SJSA1 (cell line): ENCODE measurements around the gene ADGB. TPM values are rescaled to one million over a fixed set of nuclear protein-coding genes. Genes with fewer than 3 reads are reported as not detected.
"Not testable (repeated sequence)": the region's sequence is repeated elsewhere in the genome, so short reads cannot be mapped to it uniquely, and the experiment has no call there.

Experiments
- DNase-seq, 2 experiments: peaks; one replicate each; pipeline ENCODE4 v3.0.0-alpha.2; 2015 to 2020; ENCODE audit warnings: low spot score in 2 of 2, low read depth in 1 of 2
- H3K27ac ChIP-seq: fragments of 250-450 bp; sonication (Bioruptor Pico); 2 replicates; pipeline ENCODE4 v1.5.1; 2020; ENCODE audit warnings: mild to moderate bottlenecking, moderate library complexity
- H3K27me3 ChIP-seq: fragments of 250-450 bp; sonication (Bioruptor Pico); replicated peaks from 2 replicates; pipeline ENCODE4 v1.5.1; 2020; ENCODE audit warnings: mild to moderate bottlenecking, moderate library complexity
- H3K36me3 ChIP-seq: fragments of 250-450 bp; sonication (Bioruptor Pico); 2 replicates; pipeline ENCODE4 v1.5.1; 2020; ENCODE audit warnings: mild to moderate bottlenecking
- H3K4me1 ChIP-seq: fragments of 250-450 bp; sonication (Bioruptor Pico); replicated peaks from 2 replicates; pipeline ENCODE4 v1.6.1; 2021; ENCODE audit warnings: mild to moderate bottlenecking
- H3K4me3 ChIP-seq: fragments of 250-450 bp; sonication (Bioruptor Pico); 2 replicates; pipeline ENCODE4 v1.5.1; 2020; ENCODE audit warnings: mild to moderate bottlenecking
- H3K9me3 ChIP-seq: fragments of 250-450 bp; sonication (Bioruptor Pico); replicated peaks from 2 replicates; pipeline ENCODE4 v1.5.1; 2020; ENCODE audit warnings: mild to moderate bottlenecking
- total RNA-seq: library from RNA; depleted of rRNA; stranded (reverse); fragments of >200 nt; shearing (Covaris generic); gene quantifications from 2 replicates; pipeline ENCODE4 v1.2.3, GENCODE V29; 2014

Gene ADGB
- total RNA-seq, 1 experiment from 2014 or later = not detected

DNA sequence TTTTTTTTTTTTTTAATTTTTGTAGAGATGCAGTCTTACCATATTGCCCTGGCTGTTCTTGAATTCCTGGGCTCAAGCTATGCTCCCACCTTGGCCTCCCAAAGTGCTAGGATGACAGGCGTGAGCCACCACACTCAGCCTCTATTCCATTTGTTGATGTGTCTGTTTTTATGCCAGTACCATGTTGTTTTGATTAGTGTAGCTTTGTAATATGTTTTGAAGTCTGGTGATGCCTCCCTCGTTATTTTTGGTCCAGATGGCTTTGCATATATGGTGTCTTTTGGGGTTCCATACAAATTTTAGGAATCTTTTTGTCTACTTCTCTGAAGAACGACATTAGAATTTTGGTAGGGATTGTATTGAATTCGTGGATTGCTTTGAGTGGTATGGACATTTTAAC lies 193.2 kb downstream of the ADGB start:
- H3K27me3 ChIP-seq = no peaks in the 10 kb centered on the region; the same call in 1 of the 2 replicates
- H3K4me1 ChIP-seq = no peaks in the 10 kb centered on the region
- no peak overlapping the region for H3K4me3 ChIP-seq
- no peaks in the 10 kb centered on the region for H3K36me3 ChIP-seq
- H3K9me3 ChIP-seq = no peaks in the 10 kb centered on the region
- no peak overlapping the region for H3K27ac ChIP-seq
- no peak for DNase-seq

- not testable (repeated sequence) for DNase-seq, H3K9me3 ChIP-seq, H3K27ac ChIP-seq, H3K27me3 ChIP-seq, H3K4me1 ChIP-seq, H3K36me3 ChIP-seq, H3K4me3 ChIP-seq
Measured at GRCh38 chr6:146793218-146793617, 194.4 kb downstream of the ADGB start.

GRCh38 chr6:146795479-146796133 lies 196.8 kb downstream of the ADGB start:
- Histone ChIP-seq H3K4me3 (no peak overlapping the region), H3K27me3 (no peaks in the 10 kb centered on the region)

DNA sequence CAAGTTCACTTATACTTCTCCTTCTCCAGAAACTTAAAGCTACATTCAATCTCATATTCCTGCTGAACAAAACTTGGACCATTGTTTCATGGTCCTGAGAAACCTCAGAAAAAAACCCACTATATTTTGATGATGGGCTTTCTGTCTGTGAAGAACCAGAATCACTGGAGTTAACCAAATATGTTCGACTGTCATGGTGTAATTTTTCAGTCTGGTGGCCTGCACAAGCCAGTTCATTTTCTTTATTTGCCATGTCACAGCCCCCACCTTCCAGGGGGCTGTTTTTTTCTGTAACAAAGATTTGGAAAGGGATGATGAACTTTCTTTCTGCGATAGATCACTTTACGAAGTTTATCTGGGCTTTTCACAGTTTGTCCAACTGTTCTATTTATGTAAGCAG lies 204.4 kb downstream of the ADGB start:
- not testable (repeated sequence) for H3K4me3 ChIP-seq, H3K36me3 ChIP-seq, DNase-seq, H3K9me3 ChIP-seq, H3K4me1 ChIP-seq, H3K27ac ChIP-seq, H3K27me3 ChIP-seq

More at GRCh38 chr6:146795479-146796133, 196.8 kb downstream of the ADGB start:
- H3K27ac ChIP-seq = no peak overlapping the region
- DNase-seq = no peak
- no peaks in the 10 kb centered on the region for H3K9me3 ChIP-seq
- no peaks in the 10 kb centered on the region for H3K4me1 ChIP-seq
- H3K36me3 ChIP-seq = no peaks in the 10 kb centered on the region

- Histone ChIP-seq H3K27ac (no peak overlapping the region), H3K9me3 (no peaks in the 10 kb centered on the region), H3K4me1 (no peaks in the 10 kb centered on the region), H3K27me3 (no peaks in the 10 kb centered on the region), H3K36me3 (no peaks in the 10 kb centered on the region), H3K4me3 (no peak overlapping the region)
- DNase-seq = no peak
Measured at GRCh38 chr6:146803601-146804000, 204.8 kb downstream of the ADGB start.

DNA sequence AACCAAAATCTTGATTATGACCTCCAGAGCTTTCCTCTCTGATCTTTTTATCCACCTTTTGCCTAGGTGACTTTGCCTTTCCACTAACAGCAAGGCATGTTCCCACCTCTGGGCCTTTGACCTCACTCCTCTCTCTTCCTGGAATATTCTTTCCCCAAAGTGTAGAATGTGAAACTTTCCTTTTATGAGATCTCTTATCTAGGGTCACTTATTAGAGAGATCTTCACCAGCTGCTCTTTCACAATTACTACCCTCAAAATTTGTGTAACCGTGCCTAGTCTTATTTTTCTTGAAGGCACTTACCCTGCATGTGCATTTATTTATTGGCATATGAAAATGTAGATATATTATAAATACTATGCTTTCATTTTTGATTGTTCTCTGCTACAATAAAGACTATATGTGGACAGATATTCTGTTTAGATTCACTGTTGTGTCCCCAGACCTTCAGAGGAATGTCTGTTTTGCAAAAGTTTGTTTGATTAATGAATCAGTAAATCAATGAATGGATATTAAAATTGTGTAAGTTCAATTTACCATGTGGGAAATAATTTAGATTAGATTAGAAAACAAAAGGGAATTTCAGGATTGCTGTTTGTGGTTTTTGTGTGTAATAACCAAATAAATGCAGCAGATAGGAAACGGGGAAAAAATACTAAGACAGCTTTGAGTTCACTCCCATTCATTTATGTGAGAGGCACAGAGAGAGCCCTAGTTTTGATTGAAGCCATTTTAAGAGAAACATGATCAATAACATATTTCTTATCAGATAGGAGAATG lies 207.0 kb downstream of the ADGB start:
- H3K4me3 ChIP-seq = no peak overlapping the region
- no peaks in the 10 kb centered on the region for H3K4me1 ChIP-seq
- DNase-seq = no peak
- no peaks in the 10 kb centered on the region for H3K9me3 ChIP-seq
- no peak overlapping the region for H3K27ac ChIP-seq
- H3K27me3 ChIP-seq = no peaks in the 10 kb centered on the region
- H3K36me3 ChIP-seq = no peaks in the 10 kb centered on the region

- not testable (repeated sequence) for DNase-seq, H3K27ac ChIP-seq, H3K4me1 ChIP-seq, H3K9me3 ChIP-seq, H3K36me3 ChIP-seq, H3K27me3 ChIP-seq, H3K4me3 ChIP-seq
Measured at GRCh38 chr6:146809014-146809413, 210.2 kb downstream of the ADGB start.

DNA sequence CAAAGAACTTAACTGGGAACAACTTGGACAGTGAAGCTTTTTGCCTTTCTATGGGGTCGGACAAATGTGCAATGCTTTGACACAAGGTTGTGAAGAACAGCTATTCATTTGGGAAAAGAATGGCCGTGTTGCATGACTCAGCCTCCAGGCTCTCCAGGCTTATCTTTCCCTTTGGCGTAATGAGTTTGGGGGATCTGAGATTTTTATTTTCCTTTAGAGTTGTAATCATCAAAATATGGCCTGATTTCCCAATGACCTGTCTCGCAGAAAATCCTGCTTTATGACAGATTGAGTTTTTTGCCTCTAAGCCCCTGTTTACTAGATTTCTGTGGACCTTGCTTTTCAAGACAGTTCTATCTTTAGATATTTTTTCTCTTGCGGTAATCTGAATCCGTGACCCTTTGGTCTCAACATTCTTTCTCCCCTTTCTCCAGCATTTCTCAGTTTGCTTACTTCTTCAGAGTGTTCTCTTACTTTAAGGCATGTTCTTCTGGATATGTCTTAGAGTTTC lies 214.1 kb downstream of the ADGB start:
- not testable (repeated sequence) for H3K36me3 ChIP-seq, H3K27ac ChIP-seq, DNase-seq, H3K9me3 ChIP-seq, H3K4me1 ChIP-seq, H3K27me3 ChIP-seq, H3K4me3 ChIP-seq

- no peak overlapping the region for H3K27ac ChIP-seq
- no peaks in the 10 kb centered on the region for H3K36me3 ChIP-seq
- no peaks in the 10 kb centered on the region for H3K4me1 ChIP-seq
- H3K27me3 ChIP-seq = 0 out of 2 replicates have a peak, but pooled peaks cover 2% of the 10 kb centered on the region
- no peak overlapping the region for H3K4me3 ChIP-seq
- DNase-seq = no peak
- no peaks in the 10 kb centered on the region for H3K9me3 ChIP-seq
Measured at GRCh38 chr6:146813554-146813953, 214.8 kb downstream of the ADGB start.

- Histone ChIP-seq H3K4me3 (no peak overlapping the region), H3K36me3 (no peaks in the 10 kb centered on the region), H3K27me3 (0 out of 2 replicates have a peak, but pooled peaks cover 2% of the 10 kb centered on the region), H3K27ac (no peak overlapping the region), H3K9me3 (no peaks in the 10 kb centered on the region), H3K4me1 (no peaks in the 10 kb centered on the region)
- no peak for DNase-seq
Measured at GRCh38 chr6:146814148-146814750, 215.5 kb downstream of the ADGB start.

DNA sequence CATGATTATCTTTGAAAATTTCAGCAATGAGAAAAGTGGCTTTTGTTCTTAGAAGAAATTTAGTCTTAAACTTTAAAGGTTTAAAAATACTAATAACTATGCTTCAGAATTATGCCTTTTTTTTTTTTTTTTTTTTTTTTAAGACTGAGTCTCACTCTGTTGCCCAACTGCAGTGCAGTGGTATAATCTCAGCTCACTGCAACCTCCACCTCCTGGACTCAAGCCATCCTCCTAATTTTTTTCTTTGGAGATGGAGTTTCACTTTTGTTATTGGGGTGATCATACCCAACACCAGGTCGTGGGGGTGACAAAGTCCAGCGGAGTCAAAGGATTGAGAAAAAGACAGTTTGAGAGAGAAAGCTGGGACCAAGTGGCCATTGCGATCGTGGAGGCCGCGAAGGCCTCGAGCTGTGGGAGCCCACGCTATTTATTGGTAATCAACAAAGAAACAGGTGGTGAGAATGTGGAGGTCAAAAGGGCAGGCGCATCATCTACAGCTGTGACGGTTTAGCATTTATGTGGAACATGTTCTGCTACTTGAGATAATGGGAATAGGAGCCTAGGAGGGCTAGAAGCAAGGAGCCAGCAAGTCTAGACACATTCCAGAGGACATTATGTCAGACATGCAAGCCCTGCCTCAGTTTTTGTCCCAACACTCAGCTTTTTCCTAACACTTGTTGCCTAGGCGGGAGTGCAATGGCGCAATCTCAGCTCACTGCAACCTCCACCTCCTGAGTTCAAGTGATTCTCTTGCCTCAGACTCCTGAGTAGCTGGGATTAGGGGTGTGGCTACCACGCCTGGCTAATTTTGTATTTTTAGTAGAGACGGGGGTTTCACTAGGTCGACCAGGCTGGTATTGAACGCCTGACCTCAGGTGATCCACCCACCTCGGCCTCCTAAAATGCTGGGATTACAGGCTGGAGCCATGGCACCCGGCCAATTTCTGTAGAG lies 217.0 kb downstream of the ADGB start:
- not testable (repeated sequence) for H3K4me3 ChIP-seq, H3K36me3 ChIP-seq, DNase-seq, H3K27me3 ChIP-seq, H3K9me3 ChIP-seq, H3K4me1 ChIP-seq, H3K27ac ChIP-seq

- H3K4me3 ChIP-seq = no peak overlapping the region
- H3K9me3 ChIP-seq = no peaks in the 10 kb centered on the region
- no peak for DNase-seq
- no peak overlapping the region for H3K27ac ChIP-seq
- no peaks in the 10 kb centered on the region for H3K27me3 ChIP-seq
- H3K4me1 ChIP-seq = no peaks in the 10 kb centered on the region
- no peaks in the 10 kb centered on the region for H3K36me3 ChIP-seq
Measured at GRCh38 chr6:146819596-146820320, 221.0 kb downstream of the ADGB start.
